Measurements from ENCODE around the gene JAZF1. TPM values are rescaled to one million over a fixed set of nuclear protein-coding genes. Genes with fewer than 3 reads are reported as not detected.

JAZF1 gene
- total and polyA plus RNA-seq, 2 of the 8 experiments (the other 6 are each of a cell fraction or from before 2014, with no cell fraction given) = 2.6 to 21.8 TPM

DNA sequence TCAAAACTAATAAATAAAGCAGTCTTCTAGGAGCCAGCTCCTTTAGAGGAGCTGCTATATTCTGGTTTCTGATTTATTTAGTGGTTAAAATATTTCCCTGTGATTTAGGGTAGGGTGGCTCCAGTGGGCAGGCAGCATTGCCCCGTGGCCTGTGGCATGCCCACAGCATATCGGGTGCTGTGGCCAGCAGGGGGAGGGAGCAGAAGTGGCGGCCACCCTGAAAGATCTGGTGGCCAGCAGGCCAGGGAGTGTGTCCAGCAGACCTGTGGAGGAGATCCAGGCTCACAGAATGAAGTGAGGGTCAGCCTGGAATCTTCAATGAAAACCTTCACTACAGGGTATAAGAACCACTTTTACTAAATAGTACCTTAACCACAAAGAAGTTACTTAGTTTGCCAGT is 251.5 kb downstream of the JAZF1 start:
- Histone ChIP-seq H3K9ac (replicated peaks in 1 of 4; ENCODE audit: extremely low read depth in 1 of 4, low read depth in 3 of 4, low read length in 3 of 4) (no peak overlapping the region), H3K4me1 (replicated peaks in 1 of 4; ENCODE audit: control insufficient read depth in 3 of 4, insufficient read depth in 4 of 4, low read length in 3 of 4) (peaks cover 0 to 8% (median 5%) of the 10 kb centered on the region in 4 experiments; a peak in 5 of 7 replicates), H4K20me1 (replicated peaks in 1 of 2; ENCODE audit: control insufficient read depth in 1 of 2, insufficient read depth in 2 of 2, low read length in 2 of 2) (no peaks in the 10 kb centered on the region), H2AFZ (ENCODE audit: low read length) (no peak overlapping the region), H2BK20ac (ENCODE audit: low read length) (no peak overlapping the region), H2AK5ac (ENCODE audit: low read depth, low read length) (no peak overlapping the region), H3K79me1 (ENCODE audit: low read depth, low read length) (no peaks in the 10 kb centered on the region; the same call in 1 of the 2 replicates), H3K4me2 (ENCODE audit: insufficient read depth in 1 of 2, low read depth in 2 of 2, low read length in 2 of 2) (no peak overlapping the region), H3K23me2 (ENCODE audit: low read depth, low read length) (no peaks in the 10 kb centered on the region), H3K9me3 (ENCODE audit: insufficient read depth in 2 of 2, low read depth in 1 of 2, low read length in 1 of 2) (no peaks in the 10 kb centered on the region), H3K79me2 (ENCODE audit: control insufficient read depth in 1 of 2, insufficient read depth in 2 of 2, low read length in 2 of 2) (no peaks in the 10 kb centered on the region), H2BK15ac (ENCODE audit: low read length) (no peak overlapping the region), H3K36me3 (ENCODE audit: control insufficient read depth in 2 of 4, insufficient read depth in 4 of 4, low read length in 3 of 4) (no peaks in the 10 kb centered on the region), H3K27ac (ENCODE audit: low read depth, low read length) (no peak overlapping the region), H4K5ac (ENCODE audit: insufficient read length, low read depth, low read length) (no peak overlapping the region), H3K23ac (ENCODE audit: insufficient read length) (no peak overlapping the region), H2BK120ac (replicated peaks; ENCODE audit: low read depth, low read length) (no peak overlapping the region), H2BK5ac (ENCODE audit: low read depth, low read length) (no peak overlapping the region), H2BK12ac (ENCODE audit: low read depth, low read length) (no peak overlapping the region), H4K8ac (ENCODE audit: extremely low read depth, insufficient read depth, low read length) (no peak overlapping the region), H3K27me3 (replicated peaks in 1 of 4; ENCODE audit: control insufficient read depth in 3 of 4, extremely low read depth in 1 of 4, insufficient read depth in 3 of 4, low read length in 3 of 4) (no peaks in the 10 kb centered on the region), H3K18ac (ENCODE audit: extremely low read depth, low read length) (no peak overlapping the region), H3K56ac (replicated peaks; ENCODE audit: insufficient read length, low read depth, low read length) (no peak overlapping the region), H4K91ac (replicated peaks; ENCODE audit: insufficient read length, low read length) (no peak overlapping the region), H3K14ac (ENCODE audit: insufficient read length) (no peak overlapping the region), H3K4me3 (ENCODE audit: extremely low read depth in 1 of 4, insufficient read depth in 2 of 4, low read depth in 3 of 4, low read length in 4 of 4) (no peak overlapping the region), H3K4ac (replicated peaks; ENCODE audit: insufficient read length, low read depth, low read length) (no peak overlapping the region)
- FAIRE-seq = no peak
- WGBS, 2 experiments (ENCODE audit: extremely low coverage in 1 of 2, insufficient coverage in 1 of 2, insufficient read length in 1 of 2, insufficient replicate concordance in 2 of 2, low coverage in 1 of 2, low lambda C conversion rate in 2 of 2, missing lambda C conversion rate in 1 of 2) = 81% methylated on average over 3 of the region's 3 CpGs; no CpG with 5 or more reads in 1 of the 2 experiments
- ChIA-PET POLR2A (ENCODE audit: partially characterized antibody) (no interaction called here), CTCF (ENCODE audit: partially characterized antibody) (interaction anchor here (1.6 to 2.3 kb wide), 2 partner anchors 10 to 90 kb away, joined by 3 to 13 read pairs; no protein-coding TSS in a partner anchor)
- DNase-seq (ENCODE audit: low read depth in 1 of 2, low spot score in 2 of 2) = no peak
- TF ChIP-seq KDM5A (IDR thresholded peaks at IDR 0.05; ENCODE audit: low read length) (no peak), CTBP2 (IDR thresholded peaks at IDR 0.05; ENCODE audit: borderline replicate concordance, insufficient read depth, insufficient read length, low read length) (no peak), SUZ12 (IDR thresholded peaks at IDR 0.05; ENCODE audit: low read length) (no peak), GABPA (IDR thresholded peaks at IDR 0.05; ENCODE audit: borderline replicate concordance, insufficient read depth, low read length) (no peak), EZH2 (IDR thresholded peaks at IDR 0.05; ENCODE audit: low read depth, low read length, severe bottlenecking) (no peak), CHD2 (IDR thresholded peaks at IDR 0.05; ENCODE audit: low read length) (no peak), SIRT6 (IDR thresholded peaks at IDR 0.05; ENCODE audit: low read length) (no peak), EP300 (IDR thresholded peaks at IDR 0.05; ENCODE audit: borderline replicate concordance in 1 of 2, low read depth in 2 of 2, low read length in 2 of 2) (no peak), CEBPB (IDR thresholded peaks at IDR 0.05; ENCODE audit: low read depth, low read length) (no peak), ASH2L (IDR thresholded peaks at IDR 0.05; ENCODE audit: low read length) (no peak), NRF1 (IDR thresholded peaks at IDR 0.05; ENCODE audit: low read depth, low read length) (no peak), HDAC2 (IDR thresholded peaks at IDR 0.05; ENCODE audit: borderline replicate concordance in 1 of 2, low read depth in 2 of 2, low read length in 2 of 2) (no peak)
- TF ChIP-seq, protein P1, sequence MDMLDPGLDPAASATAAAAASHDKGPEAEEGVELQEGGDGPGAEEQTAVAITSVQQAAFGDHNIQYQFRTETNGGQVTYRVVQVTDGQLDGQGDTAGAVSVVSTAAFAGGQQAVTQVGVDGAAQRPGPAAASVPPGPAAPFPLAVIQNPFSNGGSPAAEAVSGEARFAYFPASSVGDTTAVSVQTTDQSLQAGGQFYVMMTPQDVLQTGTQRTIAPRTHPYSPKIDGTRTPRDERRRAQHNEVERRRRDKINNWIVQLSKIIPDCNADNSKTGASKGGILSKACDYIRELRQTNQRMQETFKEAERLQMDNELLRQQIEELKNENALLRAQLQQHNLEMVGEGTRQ (IDR thresholded peaks at IDR 0.05; ENCODE audit: low read length) = no peak

All from H1 (cell line).